Head of caudate nucleus (tissue), 42 donors: ENCODE results near the gene MAK.
"Not testable (repeated sequence)": the region's sequence is repeated elsewhere in the genome, so short reads cannot be mapped to it uniquely, and the experiment has no call there.

Experiments
- DNase-seq, 42 donors: peaks; one replicate each; pipeline versions ENCODE4 v3.0.0 to v3.0.0-alpha.2; 2020 to 2021; ENCODE audit warnings: mixed read lengths in 7 of 42
- intact Hi-C: fragments of 100-400 bp; cut with DNase I; formaldehyde crosslinking; loops from one replicate; pipeline ENCODE4 v1.15.0; 2022

Gene MAK

GRCh38 chr6:10794239-10794638, 44.1 kb downstream of the MAK start:
- intact Hi-C loops: no loop called here
- DNase-seq: no peak

- DNase-seq: no peak
- intact Hi-C loops: no loop called here
Observed at GRCh38 chr6:10793695-10794094, 44.6 kb downstream of the MAK start.

GRCh38 chr6:10793035-10793434, 45.3 kb downstream of the MAK start:
- intact Hi-C loops: no loop called here
- DNase-seq: peak in 1 of 42 donors; percentile 5

- no peak for DNase-seq
- intact Hi-C loops: no loop called here
Observed at GRCh38 chr6:10792101-10792500, 46.2 kb downstream of the MAK start.

- no peak for DNase-seq
- intact Hi-C loops: no loop called here
Observed at GRCh38 chr6:10791673-10792072, 46.7 kb downstream of the MAK start.

GRCh38 chr6:10779076-10779475, 59.3 kb downstream of the MAK start:
- intact Hi-C loops: no loop called here

GRCh38 chr6:10778230-10778629, 60.1 kb downstream of the MAK start:
- no peak for DNase-seq

More at GRCh38 chr6:10779076-10779475, 59.3 kb downstream of the MAK start:
- no peak for DNase-seq

GRCh38 chr6:10771371-10771894, 66.9 kb downstream of the MAK start:
- intact Hi-C loops: no loop called here
- no peak for DNase-seq

More at GRCh38 chr6:10778230-10778629, 60.1 kb downstream of the MAK start:
- intact Hi-C loops: no loop called here

GRCh38 chr6:10769419-10769818, 68.9 kb downstream of the MAK start:
- intact Hi-C loops: no loop called here
- DNase-seq: no peak

GRCh38 chr6:10763006-10763405, 75.3 kb downstream of the MAK start:
- DNase-seq: peak in 1 of 42 donors; percentile 42
- intact Hi-C loops: no loop called here

- DNase-seq: no peak
- intact Hi-C loops: no loop called here
Observed at GRCh38 chr6:10759884-10760329, 78.4 kb downstream of the MAK start.

- intact Hi-C loops: no loop called here
- peak in 2 of 42 donors; percentile 6 to 7 for DNase-seq
Observed at GRCh38 chr6:10759312-10759839, 79.0 kb downstream of the MAK start.

- intact Hi-C loops: no loop called here
Observed at GRCh38 chr6:10756085-10756484, 82.3 kb downstream of the MAK start.

GRCh38 chr6:10751757-10752156, 86.6 kb downstream of the MAK start:
- DNase-seq, intact Hi-C loops: not testable (repeated sequence)

More at GRCh38 chr6:10756085-10756484, 82.3 kb downstream of the MAK start:
- DNase-seq: no peak

GRCh38 chr6:10750568-10750967, 87.8 kb downstream of the MAK start:
- intact Hi-C loops, DNase-seq: not testable (repeated sequence)

- intact Hi-C loops: no loop called here
- no peak for DNase-seq
Observed at GRCh38 chr6:10749734-10750133, 88.6 kb downstream of the MAK start.

GRCh38 chr6:10747251-10747972, 90.9 kb downstream of the MAK start, which contains the start of gene TMEM14B:
Gene TMEM14B (plus strand): TSS chr6:10747805. CDS start chr6:10749246, 1,441 bp downstream.
- intact Hi-C loops: loop anchor here (1.0 to 2.0 kb wide), 2 partner anchors 25 to 53 kb away; partner anchors contain the start of genes C6orf52, PAK1IP1 and TMEM14C
- DNase-seq: peak; percentile 97 to 100 (median 99)

- intact Hi-C loops: loop anchor here (1.0 to 2.0 kb wide), 2 partner anchors 24 to 53 kb away; partner anchors contain the start of genes C6orf52, PAK1IP1 and TMEM14C
- DNase-seq: peak in 5 of 42 donors; percentile 13 to 32 (median 18)
Observed at GRCh38 chr6:10746915-10747250, 91.5 kb downstream of the MAK start.

GRCh38 chr6:10745116-10745515, 93.2 kb downstream of the MAK start:
- intact Hi-C loops: no loop called here
- DNase-seq: peak in 15 of 42 donors; percentile 8 to 62 (median 29)

- intact Hi-C loops: no loop called here
- DNase-seq: no peak
Observed at GRCh38 chr6:10743515-10743914, 94.8 kb downstream of the MAK start.
